EH (cell line): ENCODE measurements around the gene PPP1R13B.
"Not testable (repeated sequence)": the region's sequence is repeated elsewhere in the genome, so short reads cannot be mapped to it uniquely, and the experiment has no call there.

ENCODE experiments used
- DNase-seq: peaks from one replicate; pipeline ENCODE4 v3.0.0-alpha.2; 2015; ENCODE audit warnings: low read depth

PPP1R13B gene

GRCh38 chr14:103847451-103848174, at the start of gene PPP1R13B:
Gene PPP1R13B, minus strand, starts transcription at chr14:103847575. Its CDS starts 268 bp downstream, at chr14:103847307.
- DNase-seq, result peak; percentile 88

GRCh38 chr14:103896578-103896977, 49.2 kb upstream of the PPP1R13B start:
- no peak for DNase-seq

- no peak for DNase-seq
These were observed 47.3 kb upstream of the PPP1R13B start for GRCh38 chr14:103894723-103895059.

GRCh38 chr14:103894034-103894722, 46.8 kb upstream of the PPP1R13B start:
- no peak for DNase-seq

- no peak for DNase-seq
These were observed 44.9 kb upstream of the PPP1R13B start for GRCh38 chr14:103892247-103892646.

GRCh38 chr14:103891667-103892215, 44.4 kb upstream of the PPP1R13B start:
- no peak for DNase-seq

GRCh38 chr14:103890821-103891666, 43.7 kb upstream of the PPP1R13B start:
- DNase-seq, result no peak

- DNase-seq, result no peak
These were observed 42.6 kb upstream of the PPP1R13B start for GRCh38 chr14:103890052-103890371.

GRCh38 chr14:103889313-103890051, 42.1 kb upstream of the PPP1R13B start:
- DNase-seq, result no peak

- not testable (repeated sequence) for DNase-seq
These were observed 41.6 kb upstream of the PPP1R13B start for GRCh38 chr14:103889002-103889312.

- DNase-seq, result no peak
These were observed 40.3 kb upstream of the PPP1R13B start for GRCh38 chr14:103887557-103888115.

- DNase-seq, result no peak
These were observed 39.8 kb upstream of the PPP1R13B start for GRCh38 chr14:103887170-103887501.

GRCh38 chr14:103886304-103887169, 39.2 kb upstream of the PPP1R13B start:
- DNase-seq, result no peak

GRCh38 chr14:103885509-103885932, 38.1 kb upstream of the PPP1R13B start:
- no peak for DNase-seq

GRCh38 chr14:103884854-103885253, 37.5 kb upstream of the PPP1R13B start:
- no peak for DNase-seq

GRCh38 chr14:103883263-103883523, 35.8 kb upstream of the PPP1R13B start:
- no peak for DNase-seq

GRCh38 chr14:103882503-103883262, 35.3 kb upstream of the PPP1R13B start:
- no peak for DNase-seq

GRCh38 chr14:103881268-103882201, 34.2 kb upstream of the PPP1R13B start:
- DNase-seq, result no peak
